Skeletal muscle satellite cell (primary cell): ENCODE data around the gene GPX3.

Source experiments
- H3K27me3 ChIP-seq: 2 replicates; pipeline ENCODE4 v1.7.0; 2013; ENCODE audit warnings: low read length; ENCODE audit not compliant: control insufficient read depth, insufficient read depth
- H3K36me3 ChIP-seq: 2 replicates; pipeline ENCODE4 v1.7.0; 2013; ENCODE audit warnings: mild to moderate bottlenecking, control low read depth, low read length; ENCODE audit not compliant: insufficient read depth
- H3K4me1 ChIP-seq: 2 replicates; pipeline ENCODE4 v1.7.0; 2013; ENCODE audit warnings: low read length; ENCODE audit not compliant: control insufficient read depth, insufficient read depth
- H3K4me2 ChIP-seq: 2 replicates; pipeline ENCODE4 v1.7.0; 2013; ENCODE audit warnings: mild to moderate bottlenecking, low read length
- H3K4me3 ChIP-seq: 2 replicates; pipeline ENCODE4 v1.7.0; 2013; ENCODE audit warnings: low read length
- H3K9ac ChIP-seq: 2 replicates; pipeline ENCODE4 v1.7.0; 2013; ENCODE audit warnings: mild to moderate bottlenecking, low read depth, low read length, moderate library complexity
- H3K9me3 ChIP-seq: replicated peaks from 2 replicates; pipeline ENCODE4 v1.7.0; 2013; ENCODE audit warnings: mild to moderate bottlenecking, control low read depth, low read length

Gene GPX3

DNA sequence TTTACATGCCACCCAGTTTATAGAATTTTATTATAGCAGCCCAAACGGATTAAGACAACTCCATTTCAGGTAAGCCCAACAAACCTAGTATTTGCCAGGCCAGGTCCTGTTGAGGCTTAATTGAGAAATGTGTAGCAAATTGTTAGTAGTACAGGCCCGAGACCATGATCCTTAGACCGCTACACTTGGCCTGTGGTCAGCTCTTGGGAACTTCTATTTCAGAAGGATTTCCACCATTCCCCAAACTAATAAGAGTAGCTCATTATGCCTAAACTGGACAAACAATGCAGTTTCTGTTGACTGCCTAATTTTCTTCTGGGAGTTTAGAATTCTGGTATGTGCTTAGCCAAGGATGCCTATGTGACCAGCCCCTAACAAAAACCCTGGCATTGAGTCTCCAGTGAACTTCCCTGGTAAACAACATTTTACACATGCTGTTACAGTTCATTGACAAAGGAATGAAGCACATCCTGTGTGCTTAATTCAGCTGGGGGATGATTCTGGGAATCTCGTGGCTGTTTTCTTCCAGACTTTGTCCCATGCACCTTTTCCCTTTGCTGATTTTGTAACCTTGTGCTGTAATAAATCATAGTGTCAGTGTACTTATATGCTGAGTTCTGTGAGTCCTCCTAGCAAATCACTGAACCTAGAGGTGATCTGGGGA lies 5.6 kb upstream of the GPX3 start:
- Histone ChIP-seq H3K36me3 (no peaks in the 10 kb centered on the region), H3K4me1 (no peaks in the 10 kb centered on the region), H3K9ac (no peak overlapping the region), H3K27me3 (no peaks in the 10 kb centered on the region), H3K9me3 (no peaks in the 10 kb centered on the region), H3K4me3 (no peak overlapping the region), H3K4me2 (no peak overlapping the region)

DNA sequence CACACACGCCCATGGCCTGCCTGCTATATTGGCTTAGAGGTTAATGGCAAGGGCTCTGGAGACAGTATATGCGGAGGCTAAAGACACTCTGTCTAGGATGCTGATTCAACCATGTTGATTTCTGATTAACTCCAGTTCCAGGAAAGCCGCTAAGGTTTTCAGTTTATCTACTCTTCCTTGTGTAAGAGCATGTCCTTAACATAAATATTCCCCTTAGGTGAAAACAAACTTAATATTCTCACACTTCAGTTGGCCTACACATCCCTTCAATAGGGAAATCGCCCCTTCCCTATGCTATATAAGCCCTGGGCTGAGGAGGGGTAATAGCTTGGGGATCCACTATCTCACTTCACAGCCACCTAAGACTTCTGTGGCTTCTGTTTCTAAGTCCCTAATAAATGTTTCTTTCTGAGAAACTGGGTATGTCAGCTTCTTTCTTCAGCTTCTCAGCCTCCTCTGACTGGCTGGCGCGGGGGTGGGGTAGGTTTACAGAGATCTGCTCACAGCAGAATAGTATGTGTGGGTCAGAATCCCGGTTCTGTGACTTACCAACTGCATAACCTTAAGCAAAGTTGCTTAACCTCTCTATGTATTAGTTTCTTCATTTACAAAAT lies 4.3 kb upstream of the GPX3 start:
- H3K4me3 ChIP-seq = no peak overlapping the region
- H3K4me1 ChIP-seq = peaks cover 9% of the 10 kb centered on the region
- no peaks in the 10 kb centered on the region for H3K9me3 ChIP-seq
- no peak overlapping the region for H3K9ac ChIP-seq
- no peaks in the 10 kb centered on the region for H3K27me3 ChIP-seq
- H3K4me2 ChIP-seq = no peak overlapping the region
- no peaks in the 10 kb centered on the region for H3K36me3 ChIP-seq

DNA sequence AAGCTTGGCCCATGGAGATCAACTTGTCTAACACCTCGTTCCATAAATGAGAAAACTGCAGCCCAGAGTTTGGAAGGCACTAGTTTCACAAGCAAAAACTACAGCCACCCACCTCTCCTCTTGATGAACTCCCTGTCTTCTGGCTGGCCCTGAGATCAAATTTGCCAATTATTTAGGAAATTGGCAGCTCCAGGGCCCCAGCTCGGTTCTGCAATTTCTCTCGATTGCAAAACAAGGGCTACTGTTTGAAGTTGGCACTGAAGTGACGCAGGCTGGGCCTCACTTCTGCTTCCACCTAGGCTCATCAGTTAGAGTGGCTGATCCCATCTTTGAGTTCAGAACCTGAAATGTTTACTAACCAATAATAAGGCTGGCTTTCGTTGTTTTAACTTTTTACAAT lies 3.7 kb upstream of the GPX3 start:
- H3K36me3 ChIP-seq = no peaks in the 10 kb centered on the region
- H3K9ac ChIP-seq = no peak overlapping the region
- no peak overlapping the region for H3K4me3 ChIP-seq

DNA sequence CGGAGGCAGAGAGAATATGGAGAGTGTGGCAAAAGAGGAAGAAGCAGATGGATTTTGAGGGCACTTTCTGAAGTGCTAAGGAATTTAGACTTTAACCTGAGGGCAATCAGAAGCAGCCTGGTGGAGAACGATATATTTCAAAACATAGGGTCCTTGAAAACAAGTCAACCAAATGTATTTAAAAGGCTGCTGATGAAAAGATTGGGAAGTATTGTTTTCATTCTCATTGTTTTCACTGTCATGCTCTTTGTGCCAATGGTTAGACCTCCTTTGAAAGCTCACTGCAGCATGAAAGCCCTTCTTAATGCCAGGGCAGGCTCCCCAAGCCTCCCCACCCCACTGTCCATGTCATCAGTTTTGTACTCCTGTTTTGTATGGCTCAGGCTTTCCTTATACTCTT lies 2.5 kb upstream of the GPX3 start:
- H3K9me3 ChIP-seq = no peaks in the 10 kb centered on the region
- H3K27me3 ChIP-seq = no peaks in the 10 kb centered on the region
- no peak overlapping the region for H3K9ac ChIP-seq
- H3K36me3 ChIP-seq = no peaks in the 10 kb centered on the region
- no peak overlapping the region for H3K4me2 ChIP-seq
- peaks cover 16% of the 10 kb centered on the region for H3K4me1 ChIP-seq
- no peak overlapping the region for H3K4me3 ChIP-seq

More for the DNA sequence above, 3.7 kb upstream of the GPX3 start:
- H3K27me3 ChIP-seq = no peaks in the 10 kb centered on the region
- no peaks in the 10 kb centered on the region for H3K9me3 ChIP-seq
- peaks cover 11% of the 10 kb centered on the region for H3K4me1 ChIP-seq
- H3K4me2 ChIP-seq = no peak overlapping the region

DNA sequence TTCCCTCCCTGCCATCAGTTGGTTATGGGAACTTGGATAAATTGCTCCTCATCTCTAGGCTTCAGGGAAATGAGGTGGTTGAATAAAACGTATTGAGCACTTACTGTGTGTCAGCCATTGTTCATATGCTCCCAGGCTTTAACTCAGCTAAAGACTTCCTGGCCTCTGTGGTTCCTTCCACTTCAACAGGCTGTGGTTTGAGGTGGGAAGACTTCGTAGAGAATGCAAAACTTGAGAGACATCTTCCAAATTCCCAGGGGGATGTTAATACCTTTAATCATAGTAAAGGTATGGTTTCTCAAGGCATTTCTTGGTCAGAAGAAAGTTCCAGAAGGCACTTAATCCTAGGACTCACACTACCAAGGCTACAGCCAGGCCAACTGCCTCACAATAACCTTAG lies 1.5 kb upstream of the GPX3 start:
- Histone ChIP-seq H3K4me2 (no peak overlapping the region), H3K9me3 (no peaks in the 10 kb centered on the region), H3K9ac (no peak overlapping the region), H3K4me3 (no peak overlapping the region), H3K27me3 (no peaks in the 10 kb centered on the region), H3K4me1 (peaks cover 25% of the 10 kb centered on the region), H3K36me3 (no peaks in the 10 kb centered on the region)

DNA sequence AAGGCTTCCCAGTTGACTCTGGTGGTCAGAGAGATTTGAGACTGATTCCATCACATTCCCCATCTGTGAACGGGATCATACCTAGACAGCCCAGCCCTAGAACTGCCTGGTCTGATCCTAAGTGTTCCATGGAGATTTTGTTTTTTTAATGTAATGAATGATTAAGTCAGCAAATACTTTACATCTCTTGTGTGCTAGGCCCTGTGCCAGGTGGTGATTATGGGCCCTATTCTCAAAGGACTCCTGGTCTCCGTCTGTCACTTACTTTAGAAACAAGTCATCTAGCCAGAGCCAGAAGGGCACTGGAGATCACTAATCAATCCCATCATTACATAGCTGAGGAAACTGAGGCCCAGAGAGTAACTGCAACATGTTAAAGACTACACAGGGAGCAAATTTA lies 1.1 kb upstream of the GPX3 start:
- no peak overlapping the region for H3K9ac ChIP-seq
- no peak overlapping the region for H3K4me3 ChIP-seq
- H3K36me3 ChIP-seq = no peaks in the 10 kb centered on the region
- H3K27me3 ChIP-seq = no peaks in the 10 kb centered on the region
- H3K4me1 ChIP-seq = peaks cover 30% of the 10 kb centered on the region
- no peak overlapping the region for H3K4me2 ChIP-seq
- no peaks in the 10 kb centered on the region for H3K9me3 ChIP-seq

DNA sequence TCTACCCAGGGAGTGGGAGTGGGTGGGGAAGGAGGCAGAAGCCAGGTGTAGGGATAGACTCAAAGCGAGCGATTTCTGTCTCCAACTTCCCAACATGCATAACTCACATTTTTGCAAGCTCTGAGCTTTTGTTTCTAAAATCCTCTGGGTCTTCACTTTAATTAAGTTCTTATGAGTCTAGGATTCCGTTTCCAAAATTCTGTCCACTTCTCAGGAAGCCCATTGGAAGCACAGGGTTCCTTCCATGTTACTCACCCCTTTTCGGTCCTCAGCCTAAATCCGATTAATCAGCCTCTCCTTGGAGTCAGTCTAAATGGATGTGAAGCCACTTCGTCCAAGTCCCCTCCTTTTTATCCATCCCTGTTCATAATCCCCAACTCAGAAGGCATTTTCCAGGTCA lies 1.4 kb downstream of the GPX3 start:
- H3K9ac ChIP-seq = no peak overlapping the region
- no peaks in the 10 kb centered on the region for H3K9me3 ChIP-seq
- no peak overlapping the region for H3K4me3 ChIP-seq
- H3K36me3 ChIP-seq = peaks cover 10% of the 10 kb centered on the region
- no peaks in the 10 kb centered on the region for H3K27me3 ChIP-seq
- H3K4me2 ChIP-seq = no peak overlapping the region
- peaks cover 35% of the 10 kb centered on the region for H3K4me1 ChIP-seq

DNA sequence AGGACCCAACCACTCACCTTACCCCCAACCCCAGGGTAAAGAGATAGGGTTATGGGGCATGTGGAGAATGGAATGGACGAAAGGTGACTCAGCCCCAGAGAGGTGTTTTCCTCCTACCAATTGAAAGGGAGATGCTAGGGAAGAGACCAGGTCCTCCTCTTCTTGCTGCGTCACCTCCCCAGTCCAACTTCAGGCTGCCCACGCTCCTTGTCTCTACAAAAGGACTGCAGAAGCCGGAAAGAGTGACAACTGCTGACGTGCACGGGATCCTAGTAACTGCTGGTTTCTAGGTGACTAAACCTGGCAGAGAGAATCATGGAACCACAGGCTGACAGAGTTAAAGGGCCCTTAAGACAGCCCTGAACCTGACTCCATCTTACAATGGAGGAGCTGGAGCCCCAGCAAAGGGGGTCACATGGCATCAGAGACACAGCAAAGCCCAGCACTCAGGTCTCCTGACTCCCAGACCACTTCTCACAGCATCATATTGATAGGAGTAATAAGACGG lies 2.2 kb downstream of the GPX3 start:
- Histone ChIP-seq H3K4me2 (no peak overlapping the region), H3K4me1 (peaks cover 35% of the 10 kb centered on the region), H3K9me3 (no peaks in the 10 kb centered on the region), H3K36me3 (peaks cover 16% of the 10 kb centered on the region), H3K27me3 (no peaks in the 10 kb centered on the region), H3K4me3 (no peak overlapping the region), H3K9ac (no peak overlapping the region)

DNA sequence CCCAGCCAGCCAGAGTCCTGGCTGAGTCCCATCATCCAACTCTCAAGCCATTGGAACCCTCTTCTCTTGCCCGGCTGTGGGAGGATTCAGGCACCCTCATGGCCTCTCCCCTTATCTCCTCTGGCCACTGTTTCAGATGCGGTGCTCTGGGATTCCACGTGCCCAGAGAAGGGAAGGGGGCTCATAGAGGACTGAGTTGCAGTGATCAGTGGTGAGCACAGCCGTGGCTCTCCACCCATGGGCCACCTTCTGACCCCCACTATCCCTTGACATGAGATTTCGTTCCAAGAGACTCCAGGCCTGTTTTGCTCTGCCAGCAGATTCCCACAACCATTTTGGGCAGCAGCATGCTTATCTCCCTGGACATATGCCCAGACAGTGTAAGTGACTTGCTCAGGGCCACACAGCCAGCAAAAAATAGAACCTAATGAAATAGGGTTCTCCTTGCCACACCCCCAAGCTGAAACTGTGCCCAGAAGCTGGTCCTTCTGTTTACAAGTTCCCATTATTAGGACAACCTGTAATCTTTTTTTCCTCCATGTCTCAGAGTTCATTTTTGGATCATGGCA lies 2.7 kb downstream of the GPX3 start:
- Histone ChIP-seq H3K9me3 (no peaks in the 10 kb centered on the region), H3K36me3 (peaks cover 21% of the 10 kb centered on the region), H3K27me3 (no peaks in the 10 kb centered on the region), H3K4me2 (peak overlapping the region; percentile 57), H3K9ac (peak overlapping the region; percentile 32), H3K4me1 (peaks cover 35% of the 10 kb centered on the region), H3K4me3 (no peak overlapping the region)

DNA sequence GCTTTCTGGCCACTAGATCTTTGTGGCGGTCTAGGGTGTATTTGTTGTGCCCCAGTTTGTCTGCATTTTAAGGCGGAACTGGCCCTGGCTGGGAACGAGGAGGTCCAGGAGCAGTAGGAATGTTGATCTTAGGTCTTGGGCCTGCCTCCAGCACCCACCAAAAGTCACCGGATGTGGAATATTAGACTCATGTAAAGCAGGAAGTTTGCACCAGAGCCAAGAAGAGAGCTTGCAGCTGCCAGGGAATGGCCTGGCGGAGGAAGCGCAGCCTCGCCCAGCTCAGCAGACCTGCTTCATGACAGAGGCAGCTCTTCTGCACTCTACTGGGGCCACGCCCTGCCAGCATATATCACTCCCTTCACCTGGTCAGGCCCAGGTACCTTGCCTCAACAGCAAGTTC lies 3.3 kb downstream of the GPX3 start:
- peaks cover 35% of the 10 kb centered on the region for H3K4me1 ChIP-seq
- no peaks in the 10 kb centered on the region for H3K27me3 ChIP-seq
- H3K9ac ChIP-seq = peak overlapping the region; percentile 32
- H3K4me3 ChIP-seq = peak overlapping the region; percentile 18
- H3K36me3 ChIP-seq = peaks cover 26% of the 10 kb centered on the region
- H3K9me3 ChIP-seq = no peaks in the 10 kb centered on the region
- H3K4me2 ChIP-seq = peak overlapping the region; percentile 57

DNA sequence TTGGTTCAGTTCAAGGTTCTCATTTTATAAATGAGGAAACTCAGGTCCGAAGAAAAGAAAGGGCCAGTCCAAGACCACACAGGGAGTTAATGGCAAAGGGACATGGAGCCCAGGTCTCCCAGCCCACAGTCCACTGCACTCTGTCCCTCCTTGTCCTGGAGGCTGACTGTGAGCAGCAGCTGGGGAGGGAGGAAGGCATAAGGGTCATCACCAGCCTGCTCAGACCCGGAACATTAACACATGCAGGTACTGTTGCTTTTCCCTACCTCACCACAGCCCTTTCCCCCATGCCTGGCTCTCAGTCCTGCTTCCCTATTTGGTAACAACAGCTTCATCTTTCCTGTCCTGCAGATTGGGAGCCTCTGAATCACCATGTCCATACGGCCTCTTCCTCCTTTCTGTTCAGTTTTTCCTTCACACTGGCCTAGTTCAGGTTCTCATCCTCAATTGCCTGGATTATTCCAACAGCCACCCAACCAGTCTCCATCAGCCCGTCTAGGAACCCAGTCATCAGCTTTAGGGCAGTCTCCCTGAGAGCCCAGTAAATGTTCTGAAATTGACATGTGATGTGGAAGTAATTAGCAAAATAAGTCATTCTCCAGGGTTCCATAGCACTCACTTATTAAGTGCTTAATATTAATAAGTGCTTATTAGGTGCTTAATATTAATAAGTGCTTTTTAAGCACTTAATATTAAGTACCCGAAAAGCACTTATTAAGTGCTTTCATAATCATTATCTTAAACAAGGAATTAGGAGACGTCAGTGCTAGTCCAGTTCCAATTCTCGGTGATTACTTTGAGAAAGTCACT lies 4.3 kb downstream of the GPX3 start:
- no peak overlapping the region for H3K9ac ChIP-seq
- peaks cover 36% of the 10 kb centered on the region for H3K36me3 ChIP-seq
- no peak overlapping the region for H3K4me3 ChIP-seq
- H3K4me2 ChIP-seq = no peak overlapping the region
- H3K4me1 ChIP-seq = peaks cover 35% of the 10 kb centered on the region
- H3K9me3 ChIP-seq = no peaks in the 10 kb centered on the region
- H3K27me3 ChIP-seq = no peaks in the 10 kb centered on the region
